DMS53 treated with DMSO at 0.1 percent for 48 hours (cell line): ENCODE results near the gene ANKRD65.
"Not testable (repeated sequence)": the region's sequence is repeated elsewhere in the genome, so short reads cannot be mapped to it uniquely, and the experiment has no call there.

ENCODE experiments used
- DNase-seq: peaks from one replicate; lab custom pipeline; 2025; ENCODE audit not compliant: unreplicated experiment; lab: John Stamatoyannopoulos, UW

Gene ANKRD65

DNA sequence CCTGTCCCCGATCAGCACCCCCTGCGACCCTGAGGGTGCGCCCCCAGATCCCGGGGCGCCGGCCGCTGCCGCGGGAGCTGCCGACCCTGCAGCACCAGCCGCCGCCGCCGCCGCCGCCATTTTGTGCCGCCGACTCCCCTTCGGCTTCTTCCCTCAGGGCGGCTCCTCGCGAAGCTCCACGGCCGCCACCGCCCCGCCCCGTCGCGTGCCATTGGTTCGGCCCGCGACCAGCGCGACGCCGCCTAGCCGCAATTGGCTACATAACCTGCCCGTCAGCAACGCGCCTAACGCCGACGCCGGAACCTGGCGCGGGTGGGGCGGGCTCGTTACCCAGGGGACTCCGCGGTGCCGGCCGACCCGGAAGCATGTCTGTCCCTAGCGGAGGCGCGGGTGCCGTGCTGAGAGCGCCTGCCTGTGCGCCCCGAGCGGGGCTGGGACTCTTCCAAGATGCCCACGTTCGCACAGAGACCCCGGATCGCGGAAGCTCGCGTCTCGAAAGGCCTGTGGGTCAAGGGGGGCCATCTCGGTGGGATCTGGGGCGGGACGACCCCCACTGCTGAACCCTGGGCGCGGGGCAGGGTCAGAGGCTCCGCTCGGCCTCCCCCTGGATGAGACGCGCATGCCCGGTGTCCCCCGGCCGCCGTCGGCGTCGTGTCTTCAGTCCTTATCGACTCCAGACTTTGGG is 21.7 kb downstream of the ANKRD65 start, which contains the start of gene CCNL2:
Gene CCNL2 (minus strand): TSS at position 149 of the 685 bp plus-strand sequence. CDS start 29 bp downstream, at position 120.
- DNase-seq = peak; percentile 94

DNA sequence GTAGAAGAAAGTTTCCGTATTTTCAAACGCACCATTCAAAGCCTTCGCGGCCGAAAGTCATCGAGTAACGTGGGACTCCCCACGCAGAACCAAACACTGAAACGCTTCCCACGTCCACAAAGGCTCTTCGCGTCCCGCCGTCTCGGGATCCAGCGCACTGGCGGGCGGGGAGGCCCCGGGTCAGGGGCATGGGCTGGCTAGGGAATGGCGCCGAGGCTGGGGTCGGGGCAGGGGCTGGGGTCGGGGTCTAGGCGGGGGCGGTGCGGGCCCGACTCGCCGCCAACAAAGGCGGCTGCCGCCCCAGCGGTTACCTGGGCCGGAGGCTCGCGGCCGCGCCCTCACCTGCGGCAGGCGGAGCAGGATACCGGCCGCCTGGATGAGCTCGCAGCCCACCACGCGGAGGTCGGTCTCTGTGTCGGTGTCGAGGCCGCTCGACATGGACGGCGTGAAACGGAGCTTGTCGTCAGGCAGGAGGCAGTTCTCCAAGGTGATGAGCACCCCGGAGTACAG is 22.3 kb downstream of the ANKRD65 start:
- DNase-seq = no peak

DNA sequence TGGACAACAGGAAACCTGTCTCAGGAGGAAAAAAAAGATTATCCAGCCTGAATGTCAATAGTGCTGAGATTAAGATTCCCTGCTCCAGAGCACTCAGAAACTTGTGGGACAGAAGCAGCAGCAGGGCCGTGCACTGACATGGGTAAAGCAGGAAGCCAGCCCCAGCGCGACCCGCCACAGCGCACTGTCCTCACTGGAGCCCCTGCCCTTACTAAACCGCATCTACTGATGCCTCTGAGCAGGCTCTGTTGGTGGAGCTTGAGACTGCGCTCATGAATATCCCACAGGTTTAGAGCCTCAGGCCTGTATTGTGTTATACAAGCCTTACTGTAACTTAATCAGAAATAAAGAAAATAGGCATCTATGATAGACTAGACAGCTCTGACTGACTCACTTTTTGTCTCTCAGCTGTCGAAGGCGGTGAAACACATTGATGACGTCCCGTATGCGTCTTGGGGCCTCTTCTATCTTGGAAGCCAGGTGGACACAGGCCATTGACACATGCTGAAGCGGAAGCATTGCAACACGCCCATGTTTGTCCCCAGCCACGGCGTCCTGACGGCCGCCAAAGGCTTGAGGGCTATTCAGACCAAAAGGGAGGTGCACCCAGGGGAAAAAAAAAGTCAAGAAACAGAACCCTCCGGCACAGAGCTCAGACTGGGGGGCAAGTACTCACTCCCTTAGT is 23.1 kb downstream of the ANKRD65 start:
- no peak for DNase-seq

DNA sequence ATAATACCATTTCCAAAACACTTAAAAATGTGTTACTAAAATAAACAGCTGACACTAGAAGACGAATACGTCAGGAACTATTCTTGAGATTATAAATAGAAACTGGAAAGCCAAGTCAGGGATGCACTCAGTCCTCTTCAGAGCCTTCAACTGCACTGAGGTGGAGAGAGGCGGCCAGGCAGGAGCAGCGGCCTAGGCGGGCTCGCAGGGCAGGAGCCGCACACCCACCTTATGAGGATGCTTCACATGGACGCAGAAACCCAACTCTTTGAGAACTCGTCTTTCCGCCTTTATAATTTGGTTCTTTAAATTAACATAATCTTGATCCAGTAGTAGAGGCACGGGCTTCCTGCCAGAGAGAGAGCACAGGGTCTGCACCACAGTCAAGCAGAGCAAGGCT is 25.9 kb downstream of the ANKRD65 start:
- no peak for DNase-seq

DNA sequence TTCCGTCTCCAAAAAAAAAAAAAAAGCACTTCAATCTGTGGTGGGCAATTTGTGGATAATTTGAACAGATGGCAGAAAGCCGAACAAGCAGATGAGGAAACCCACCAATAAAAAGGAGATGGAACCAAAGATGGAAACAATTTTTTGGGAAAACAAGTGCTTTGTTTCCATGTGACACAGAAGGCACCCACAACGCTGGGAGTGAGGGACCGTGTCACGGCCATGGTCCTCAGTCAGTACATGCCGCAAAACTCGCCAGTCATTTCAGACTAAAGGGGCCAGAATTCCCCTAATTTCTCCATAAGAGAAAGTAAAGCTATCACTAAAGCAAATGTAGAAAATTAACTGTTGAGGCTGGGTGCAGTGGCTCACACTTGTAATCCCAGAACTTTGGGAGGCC is 27.0 kb downstream of the ANKRD65 start:
- DNase-seq = no peak

DNA sequence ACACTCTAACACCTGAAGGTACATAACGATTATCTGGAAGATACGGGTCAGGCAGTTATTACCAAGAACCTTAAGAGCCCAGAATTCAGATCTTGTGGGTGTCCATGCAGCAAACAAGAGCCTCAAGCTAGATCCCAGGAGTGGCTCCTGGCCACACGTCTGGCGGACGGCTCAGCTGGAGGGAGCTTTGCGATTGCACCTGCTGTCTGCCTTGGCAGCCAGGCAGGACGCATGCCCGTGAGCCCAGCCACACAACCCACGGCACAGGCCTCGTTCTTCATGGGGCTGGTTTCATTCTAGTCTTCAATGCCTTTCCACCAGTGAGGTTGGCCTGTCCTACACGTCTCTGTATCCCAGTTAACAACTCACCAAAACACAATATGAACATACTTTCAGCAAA is 27.6 kb downstream of the ANKRD65 start:
- DNase-seq = no peak

DNA sequence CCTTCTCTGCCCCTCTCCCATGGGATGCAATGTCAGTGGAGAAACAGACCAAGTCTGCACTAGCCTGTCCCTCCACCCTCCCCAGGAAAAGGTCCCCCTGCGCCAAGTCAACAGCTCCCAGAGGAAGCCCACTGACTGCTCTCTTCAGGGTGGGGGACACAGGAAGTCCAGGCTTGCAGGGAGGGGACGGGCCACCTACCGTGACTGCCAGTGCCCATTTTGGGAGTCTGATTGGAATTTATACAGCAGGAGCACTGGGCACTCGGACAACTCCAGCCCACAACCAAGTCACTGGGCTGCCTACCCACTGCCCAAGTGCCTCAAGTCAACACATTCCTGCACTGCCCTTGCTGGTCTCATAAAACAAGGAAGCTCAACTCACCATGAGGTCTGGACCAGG is 28.1 kb downstream of the ANKRD65 start:
- no peak for DNase-seq

DNA sequence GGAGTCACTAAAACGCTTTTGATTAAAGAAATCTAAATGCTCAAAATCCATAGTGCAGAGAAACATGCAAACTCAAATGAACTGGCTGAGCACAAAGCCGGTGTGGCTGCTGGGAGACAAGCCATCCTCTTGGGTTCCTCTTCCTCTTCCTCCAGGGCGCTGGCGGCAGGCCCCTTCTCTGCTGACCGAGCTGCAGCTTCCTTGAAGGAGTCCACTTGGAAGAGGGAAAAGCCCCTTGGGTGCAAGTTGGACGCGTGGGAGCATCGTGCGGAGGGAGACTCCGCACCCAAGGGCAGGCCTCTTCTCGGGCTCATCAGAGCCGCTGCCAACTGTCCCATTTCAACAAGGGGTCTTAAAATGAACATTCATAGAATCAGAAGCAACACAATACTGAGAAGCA is 29.9 kb downstream of the ANKRD65 start:
- no peak for DNase-seq

DNA sequence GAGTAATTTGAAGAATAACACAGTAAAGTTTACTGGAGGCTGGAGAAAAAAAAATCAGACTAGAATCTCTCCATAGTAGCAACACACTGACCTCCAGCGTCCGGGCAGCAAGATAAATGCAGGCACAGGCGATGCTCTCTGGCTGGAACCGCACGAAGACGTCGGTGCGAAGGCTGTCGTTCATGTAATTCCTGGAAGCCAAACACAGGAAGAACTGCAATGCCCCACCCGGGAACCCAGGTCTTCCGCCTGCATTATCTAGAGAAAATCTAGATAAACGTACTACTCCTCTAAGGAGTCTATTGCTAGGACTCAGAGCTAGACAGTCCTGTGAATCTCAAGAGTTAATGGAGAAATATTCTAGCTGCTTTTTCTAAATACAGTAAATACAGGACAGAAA is 30.4 kb downstream of the ANKRD65 start:
- DNase-seq = no peak

DNA sequence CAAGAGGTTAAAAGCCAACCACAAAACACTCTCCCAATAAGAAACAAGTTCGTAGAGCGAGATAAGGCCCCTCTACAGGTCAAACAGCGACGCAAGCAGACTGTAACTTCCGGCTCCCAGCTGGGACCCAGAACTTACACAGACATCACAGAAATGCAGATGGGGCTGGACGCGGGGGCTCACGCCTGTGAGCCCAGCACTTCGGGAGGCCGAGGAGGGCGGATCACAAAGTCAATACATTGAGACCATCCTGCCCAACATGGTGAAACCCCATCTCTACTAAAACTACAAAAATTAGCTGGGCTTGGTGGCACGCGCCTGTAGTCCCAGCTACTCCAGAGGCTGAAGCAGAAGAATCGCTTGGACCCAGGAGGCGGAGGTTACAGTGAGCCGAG is 33.0 kb downstream of the ANKRD65 start:
- no peak for DNase-seq

DNA sequence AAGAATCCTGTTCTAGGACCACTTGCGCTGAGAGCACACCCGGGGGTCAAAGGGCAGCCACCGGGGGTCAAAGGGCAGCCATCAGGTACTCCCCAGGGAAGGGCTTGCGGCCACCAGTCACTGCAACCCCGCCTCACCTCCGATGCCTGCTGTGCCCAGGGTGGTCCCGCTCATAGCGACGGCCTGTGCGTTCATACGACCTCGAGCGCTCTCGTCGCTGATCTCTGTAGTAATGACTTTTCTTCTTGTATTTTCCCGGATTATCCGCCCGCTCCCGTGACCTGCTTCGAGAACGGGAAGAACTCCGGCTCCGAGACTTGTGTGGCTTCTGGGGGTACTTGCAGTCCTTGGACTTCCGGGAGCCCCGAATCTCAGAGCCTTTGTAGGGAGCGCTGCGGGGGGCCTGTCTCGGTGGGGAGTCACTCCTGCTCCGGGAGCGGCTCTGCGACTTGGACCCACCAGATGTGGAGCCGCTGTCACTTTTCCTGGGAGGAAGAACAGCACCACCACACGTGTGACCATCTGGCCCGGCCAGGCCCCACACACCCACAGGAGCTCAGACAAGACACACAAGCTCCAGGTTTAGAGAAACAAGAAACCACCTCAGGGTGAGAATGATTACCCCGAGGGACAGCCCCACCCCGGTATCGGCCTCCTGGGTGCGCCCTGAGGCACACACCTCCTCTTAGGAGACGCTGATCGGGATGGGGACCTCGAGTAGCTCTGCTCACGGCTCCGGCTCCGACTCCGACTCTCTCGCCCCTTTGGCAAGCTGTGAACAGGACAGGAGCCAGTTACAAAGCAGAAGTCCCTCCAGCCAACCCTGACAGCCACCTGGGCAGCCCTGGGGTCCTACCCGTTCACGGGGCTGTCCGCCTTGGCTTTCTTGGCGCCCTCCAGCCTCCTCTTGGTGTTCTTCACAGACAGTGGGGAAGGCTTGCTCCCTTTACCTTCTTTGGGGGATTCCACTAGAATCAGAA is 33.7 kb downstream of the ANKRD65 start:
- DNase-seq = no peak

DNA sequence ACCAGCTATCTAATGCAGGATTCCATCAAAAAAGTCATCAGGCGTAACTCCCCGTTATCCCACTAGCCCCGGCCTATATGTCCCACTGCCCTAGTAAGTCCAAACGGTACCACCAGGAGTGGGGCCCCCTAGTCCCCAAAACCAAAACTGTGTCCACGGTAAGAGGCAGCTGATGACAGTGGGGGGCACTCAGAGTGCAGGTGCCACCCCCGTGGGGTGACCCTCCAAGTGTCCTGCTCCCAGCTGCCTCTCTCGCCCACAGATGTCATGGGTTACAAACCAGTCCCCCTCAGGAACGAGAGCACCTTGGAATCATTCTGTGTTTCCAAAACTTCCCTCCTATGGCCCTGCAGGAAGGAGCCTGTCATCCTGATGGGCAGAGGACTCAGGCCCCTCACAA is 35.1 kb downstream of the ANKRD65 start:
- DNase-seq = no peak

DNA sequence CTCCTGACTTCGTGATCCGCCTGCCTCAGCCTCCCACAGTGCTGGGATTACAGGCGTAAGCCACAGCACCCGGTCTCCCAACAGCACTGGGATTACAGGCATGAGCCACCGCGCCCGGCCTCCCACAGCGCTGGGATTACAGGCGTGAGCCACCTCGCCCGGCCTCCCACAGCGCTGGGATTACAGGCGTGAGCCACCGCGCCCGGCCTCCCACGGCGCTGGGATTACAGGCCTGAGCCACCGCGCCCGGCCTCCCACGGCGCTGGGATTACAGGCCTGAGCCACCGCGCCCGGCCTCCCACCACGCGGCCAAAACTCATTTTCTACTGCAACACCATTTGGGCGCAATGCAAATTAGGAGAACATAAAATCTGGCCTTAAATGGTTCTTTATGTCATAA is 35.7 kb downstream of the ANKRD65 start:
- not testable (repeated sequence) for DNase-seq

DNA sequence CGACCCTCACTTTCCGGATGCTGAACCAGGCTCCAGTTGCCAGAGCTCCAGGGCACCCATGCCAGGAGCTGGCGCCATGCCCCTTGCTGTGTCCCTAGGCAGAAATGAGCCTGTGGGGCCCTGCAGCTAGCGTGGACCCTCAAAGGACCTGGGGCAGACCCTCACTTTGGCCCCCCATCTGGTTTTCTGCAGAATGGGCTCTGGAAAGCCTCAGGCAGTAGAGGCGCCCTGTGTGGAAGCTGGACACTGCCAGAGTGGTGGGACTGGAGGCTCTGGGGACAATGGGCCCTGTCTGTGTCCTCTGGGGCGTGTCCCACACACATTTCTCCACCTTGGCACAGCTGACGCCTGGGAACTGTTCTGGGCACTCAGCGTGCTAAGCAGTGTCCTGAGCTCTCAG is 39.8 kb downstream of the ANKRD65 start:
- no peak for DNase-seq

DNA sequence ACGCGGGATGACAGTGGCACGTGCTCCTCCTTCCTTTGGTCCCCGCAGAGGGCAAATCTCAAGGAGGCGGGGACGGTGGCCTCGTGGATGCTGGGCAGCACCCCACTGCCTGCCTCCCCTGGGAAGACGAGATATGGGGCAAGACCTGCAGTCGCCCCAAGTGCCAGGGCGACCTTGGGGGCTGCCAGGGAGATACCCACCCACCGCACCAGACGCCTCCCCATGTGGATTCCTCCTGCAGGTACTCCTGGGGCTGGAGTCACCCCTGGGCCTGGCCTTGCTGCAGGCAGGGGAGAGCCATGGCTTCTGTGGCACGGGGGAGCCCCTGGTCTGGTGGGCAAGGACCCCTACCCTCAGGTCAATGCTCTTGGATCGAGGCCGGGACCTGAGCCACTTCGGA is 40.2 kb downstream of the ANKRD65 start:
- DNase-seq = no peak

DNA sequence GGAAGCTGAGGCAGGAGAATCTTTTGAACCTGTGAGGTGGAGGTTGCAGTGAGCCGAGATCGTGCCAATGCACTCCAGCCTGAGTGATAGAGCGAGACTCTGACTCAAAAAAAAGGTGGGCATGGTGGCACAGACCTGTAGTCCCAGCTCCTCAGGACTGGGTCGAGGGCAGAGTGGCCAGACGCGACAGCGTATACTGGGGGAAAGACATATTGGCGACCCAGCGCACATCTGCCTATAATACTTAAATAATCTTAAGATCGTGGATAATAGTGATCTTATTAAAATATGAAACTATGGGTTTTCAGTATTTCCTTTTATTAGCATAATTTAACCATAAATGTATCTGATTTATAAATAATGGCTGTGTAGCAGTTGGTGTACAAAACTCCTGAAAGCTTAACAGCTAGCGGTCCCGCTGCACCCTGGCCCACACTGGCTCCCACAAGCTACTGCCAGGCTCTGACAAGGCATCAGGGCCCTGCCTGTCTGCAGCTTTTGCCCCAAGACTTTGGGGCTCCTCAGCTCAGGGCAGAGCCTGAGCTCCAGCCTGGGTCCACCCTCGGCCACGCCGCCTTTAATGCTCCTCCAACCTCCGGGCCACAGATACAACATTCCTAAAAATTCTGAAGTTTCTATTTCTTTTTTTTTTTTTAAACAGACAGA is 43.4 kb downstream of the ANKRD65 start:
- DNase-seq = no peak

DNA sequence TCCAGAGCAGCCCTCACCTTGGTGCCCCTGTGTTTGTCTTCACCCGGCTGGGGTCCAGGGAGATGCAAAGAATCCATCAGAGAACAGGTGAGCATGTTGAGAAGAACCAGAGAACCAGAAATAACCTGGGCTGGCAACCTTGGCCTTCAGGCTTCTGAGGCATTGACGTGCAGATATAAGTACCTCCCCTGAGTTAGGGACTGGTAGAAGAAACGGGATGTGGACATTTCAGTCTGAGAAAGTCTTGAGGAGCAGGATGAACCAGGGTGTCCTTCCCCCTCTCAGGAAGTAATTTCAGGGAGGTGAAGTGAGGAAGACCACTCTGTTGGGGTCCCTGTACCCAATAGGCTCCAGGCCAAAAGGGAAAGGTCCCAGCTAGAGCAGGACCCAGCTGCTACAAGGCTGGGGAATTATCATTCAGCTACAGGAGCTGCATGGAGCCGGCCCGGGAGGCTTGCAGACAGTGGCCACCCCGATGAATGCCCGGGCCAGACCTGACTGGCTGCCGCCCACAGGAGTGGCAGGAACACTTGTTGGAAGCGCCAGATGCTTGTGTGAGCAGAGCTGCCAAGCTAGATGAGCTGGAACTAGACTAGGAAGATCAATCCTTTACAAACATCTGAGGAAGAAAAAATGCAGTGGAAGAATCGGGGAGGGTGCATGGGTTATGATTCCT is 44.4 kb downstream of the ANKRD65 start:
- DNase-seq = no peak

DNA sequence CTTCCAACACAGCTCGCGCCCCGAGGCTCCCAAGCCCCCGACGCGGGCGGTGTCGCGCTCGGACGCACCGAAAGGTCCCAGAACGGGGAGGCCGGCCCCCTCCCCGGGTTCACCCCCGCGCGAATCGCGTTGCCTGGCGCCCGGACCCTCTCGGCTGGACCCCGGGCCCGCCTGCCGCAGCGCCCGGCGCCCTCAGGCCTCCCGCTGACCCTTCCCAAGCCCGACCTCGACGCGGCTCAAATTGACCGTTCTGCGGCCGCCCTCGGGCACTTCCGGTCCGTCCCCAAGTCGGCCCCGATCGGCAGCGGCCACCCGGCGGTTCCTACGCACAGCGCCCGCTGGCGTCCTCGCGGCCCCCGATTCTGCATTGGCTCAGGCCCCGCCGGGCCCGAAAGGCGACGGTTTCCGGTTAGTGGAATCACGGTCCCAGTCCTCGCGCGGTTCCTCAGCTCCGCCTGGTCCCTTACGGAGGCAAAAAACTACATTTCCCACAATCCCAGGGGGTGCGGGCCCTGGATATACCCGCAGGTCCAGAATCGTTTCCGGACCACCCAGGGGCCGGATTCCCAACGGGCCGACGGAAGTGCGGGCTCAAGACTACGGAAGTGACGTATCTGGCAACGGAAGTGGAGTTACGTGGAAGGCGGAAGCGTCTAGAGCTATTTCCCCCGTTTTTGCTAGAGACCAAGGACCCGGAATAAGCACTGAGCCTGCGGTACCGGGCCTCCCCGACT is 46.0 kb downstream of the ANKRD65 start, which contains the start of gene AURKAIP1:
Gene AURKAIP1 (minus strand): TSS at position 279 of the 734 bp plus-strand sequence. CDS start 451 bp downstream, outside the sequence.
- peak; percentile 97 for DNase-seq

DNA sequence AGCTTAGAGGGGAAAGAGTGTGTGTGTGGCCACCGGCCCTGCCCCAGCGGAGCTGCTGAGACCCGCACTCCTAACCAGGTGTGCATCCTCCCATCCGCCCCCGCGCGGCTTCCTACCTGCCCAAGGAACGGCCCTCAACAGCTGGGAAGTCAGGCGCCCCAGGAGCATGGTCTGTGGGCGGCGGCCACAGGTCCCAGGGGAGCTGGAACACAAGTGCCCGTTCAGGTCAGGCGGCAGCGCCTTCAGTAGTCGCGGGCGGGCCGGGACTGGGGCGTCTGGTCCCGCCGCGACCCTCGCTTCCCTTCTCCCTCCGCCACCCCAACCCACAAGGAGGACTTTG is 46.5 kb downstream of the ANKRD65 start:
- no peak for DNase-seq
